Choroid plexus epithelial cell (primary cell): ENCODE measurements around the gene MAPK14.

ENCODE experiments used
- DNase-seq: peaks from one replicate; pipeline ENCODE4 v3.0.0-alpha.2; 2010; ENCODE audit warnings: low read depth
- H3K4me3 ChIP-seq: 2 replicates; pipeline ENCODE4 v1.5.1; 2011; ENCODE audit warnings: low read depth, mild to moderate bottlenecking, control low read depth, low read length, moderate library complexity
- CTCF ChIP-seq: conservative IDR thresholded peaks from 2 replicates; pipeline ENCODE4 v1.5.1; 2011; ENCODE audit warnings: low read depth, mild to moderate bottlenecking, control low read depth, inconsistent platforms, low read length, moderate library complexity

Gene MAPK14

GRCh38 chr6:36110863-36111262 is 83.3 kb downstream of the MAPK14 start:
- TF ChIP-seq CTCF = no peak
- H3K4me3 ChIP-seq = no peak overlapping the region
- DNase-seq = no peak

- TF ChIP-seq CTCF = no peak
- DNase-seq = no peak
- H3K4me3 ChIP-seq = no peak overlapping the region
Measured at GRCh38 chr6:36111526-36111925, 83.9 kb downstream of the MAPK14 start.

- DNase-seq = no peak
- no peak for TF ChIP-seq CTCF
- H3K4me3 ChIP-seq = no peak overlapping the region
Measured at GRCh38 chr6:36113049-36113448, 85.4 kb downstream of the MAPK14 start.

- peak; percentile 18 for DNase-seq
- no peak for TF ChIP-seq CTCF
- H3K4me3 ChIP-seq = no peak overlapping the region
Measured at GRCh38 chr6:36113703-36114102, 86.1 kb downstream of the MAPK14 start.

- DNase-seq = no peak
- no peak for TF ChIP-seq CTCF
- H3K4me3 ChIP-seq = no peak overlapping the region
Measured at GRCh38 chr6:36114798-36115408, 87.3 kb downstream of the MAPK14 start.

- H3K4me3 ChIP-seq = no peak overlapping the region
- no peak for TF ChIP-seq CTCF
- DNase-seq = no peak
Measured at GRCh38 chr6:36115412-36115811, 87.8 kb downstream of the MAPK14 start.

GRCh38 chr6:36116066-36116864 is 88.7 kb downstream of the MAPK14 start:
- no peak for DNase-seq
- no peak for TF ChIP-seq CTCF
- H3K4me3 ChIP-seq = no peak overlapping the region
